ENCODE results near the gene FGGY.
"Not testable (repeated sequence)": the region's sequence is repeated elsewhere in the genome, so short reads cannot be mapped to it uniquely, and the experiment has no call there.

The FGGY gene

DNA sequence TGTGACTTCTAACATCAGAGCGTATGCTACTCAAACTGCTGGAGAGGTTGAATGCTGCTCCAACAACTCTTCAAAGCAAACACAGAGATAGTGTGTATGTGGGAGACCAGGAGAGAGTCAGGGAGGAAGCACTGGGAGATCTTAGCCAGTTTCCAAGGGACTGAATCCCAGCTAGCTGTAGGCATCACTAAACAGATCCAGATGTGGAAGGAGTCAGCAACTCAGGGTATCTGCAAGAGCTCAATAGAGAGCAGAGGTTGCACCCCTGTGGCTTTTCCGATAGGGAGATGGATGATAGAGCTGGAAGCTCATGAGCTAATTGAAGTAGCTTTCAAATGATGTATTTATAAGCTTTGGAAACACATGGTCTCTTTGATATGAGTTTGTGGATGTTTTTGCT, 349.0 kb downstream of the FGGY start:
- Mint-ChIP-seq H3K27me3 (no peaks in the 10 kb centered on the region), H3K4me3 (no peak overlapping the region), H3K4me1 (ENCODE audit: low read depth) (no peaks in the 10 kb centered on the region), H3K36me3 (peaks cover 2% of the 10 kb centered on the region), H3K9me3 (ENCODE audit: low read depth) (peaks cover 8% of the 10 kb centered on the region), H3K27ac (no peak overlapping the region)

DNA sequence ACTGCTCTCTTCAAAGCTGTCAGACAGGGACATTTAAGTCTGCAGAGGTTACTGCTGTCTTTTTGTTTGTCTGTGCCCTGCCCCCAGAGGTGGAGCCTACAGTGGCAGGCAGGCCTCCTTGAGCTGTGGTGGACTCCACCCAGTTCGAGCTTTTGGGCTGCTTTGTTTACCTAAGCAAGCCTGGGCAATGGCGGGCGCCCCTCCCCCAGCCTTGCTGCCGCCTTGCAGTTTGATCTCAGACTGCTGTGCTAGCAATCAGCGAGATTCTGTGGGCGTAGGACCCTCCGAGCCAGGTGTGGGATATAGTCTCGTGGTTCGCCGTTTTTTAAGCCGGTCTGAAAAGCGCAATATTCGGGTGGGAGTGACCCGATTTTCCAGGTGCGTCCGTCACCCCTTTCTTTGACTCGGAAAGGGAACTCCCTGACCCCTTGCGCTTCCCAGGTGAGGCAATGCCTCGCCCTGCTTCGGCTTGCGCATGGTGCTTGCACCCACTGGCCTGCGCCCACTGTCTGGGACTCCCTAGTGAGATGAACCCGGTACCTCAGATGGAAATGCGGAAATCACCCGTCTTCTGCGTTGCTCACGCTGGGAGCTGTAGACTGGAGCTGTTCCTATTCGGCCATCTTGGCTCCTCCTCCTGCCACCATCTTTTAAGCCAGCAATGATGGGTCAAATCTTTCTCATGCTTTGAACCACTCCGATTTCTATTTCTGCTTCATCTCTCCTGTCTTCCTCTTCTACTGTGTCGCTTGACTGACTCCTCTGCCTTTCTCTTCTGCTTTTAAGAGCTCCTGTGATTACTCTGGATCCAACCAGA, 356.5 kb downstream of the FGGY start:
- H3K27me3 Mint-ChIP-seq; H3K9me3 Mint-ChIP-seq (ENCODE audit: low read depth); H3K4me3 Mint-ChIP-seq; H3K36me3 Mint-ChIP-seq; H3K4me1 Mint-ChIP-seq (ENCODE audit: low read depth); H3K27ac Mint-ChIP-seq: not testable (repeated sequence)

DNA sequence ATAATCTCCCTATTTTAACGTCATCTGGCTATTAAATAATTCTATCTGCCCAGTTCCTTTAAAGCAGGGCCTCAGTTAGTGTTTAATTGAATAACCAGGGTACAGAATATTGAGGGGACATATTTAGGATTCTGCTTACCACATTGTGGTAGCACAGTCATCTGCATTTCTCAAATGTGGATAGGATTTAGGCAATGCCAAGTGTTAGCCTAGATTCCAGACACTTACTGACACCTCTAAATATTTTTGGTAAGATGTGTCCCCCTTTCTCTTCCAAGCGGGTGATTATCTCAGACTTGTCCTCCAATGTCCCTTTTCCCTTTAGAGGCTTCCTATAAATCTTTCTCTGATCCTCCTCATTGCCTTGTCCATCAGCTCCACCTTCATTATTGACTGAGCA, 357.1 kb downstream of the FGGY start:
- H3K9me3 Mint-ChIP-seq (ENCODE audit: low read depth), result no peaks in the 10 kb centered on the region
- no peak overlapping the region for H3K27ac Mint-ChIP-seq
- H3K27me3 Mint-ChIP-seq, result no peaks in the 10 kb centered on the region
- no peaks in the 10 kb centered on the region for H3K4me1 Mint-ChIP-seq (ENCODE audit: low read depth)
- no peak overlapping the region for H3K4me3 Mint-ChIP-seq
- H3K36me3 Mint-ChIP-seq, result peaks cover 3% of the 10 kb centered on the region

DNA sequence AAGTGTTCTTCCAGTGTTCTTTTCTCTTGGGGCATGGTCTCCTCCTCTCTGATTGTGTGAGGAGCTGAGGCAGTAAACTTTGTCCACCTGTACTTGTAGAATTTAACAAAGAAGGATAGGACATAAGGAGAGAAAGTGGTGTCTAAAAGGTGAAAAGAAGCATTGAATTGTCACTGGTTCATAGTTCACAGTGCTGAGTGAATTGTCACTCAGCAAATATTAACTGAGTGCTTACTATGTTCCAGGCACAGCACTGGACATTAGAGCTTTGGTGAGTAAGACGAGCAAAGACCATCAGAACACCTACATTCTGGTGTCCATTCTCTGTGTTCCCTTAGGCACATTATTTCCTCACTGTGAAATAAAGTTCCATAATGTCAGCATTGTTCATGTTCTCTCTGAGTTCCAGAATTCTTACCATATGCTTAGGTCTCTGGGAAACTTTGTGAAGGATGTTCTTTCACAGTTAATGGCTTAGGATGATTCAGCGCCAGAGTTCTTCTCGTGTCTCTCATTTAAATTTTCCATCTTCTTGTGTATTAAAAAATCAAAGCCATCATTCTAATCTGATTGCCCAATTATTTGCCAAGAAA, 361.1 kb downstream of the FGGY start:
- Mint-ChIP-seq H3K36me3 (peaks cover 3% of the 10 kb centered on the region), H3K9me3 (ENCODE audit: low read depth) (no peaks in the 10 kb centered on the region), H3K4me1 (ENCODE audit: low read depth) (no peaks in the 10 kb centered on the region), H3K4me3 (no peak overlapping the region), H3K27ac (no peak overlapping the region), H3K27me3 (no peaks in the 10 kb centered on the region)

DNA sequence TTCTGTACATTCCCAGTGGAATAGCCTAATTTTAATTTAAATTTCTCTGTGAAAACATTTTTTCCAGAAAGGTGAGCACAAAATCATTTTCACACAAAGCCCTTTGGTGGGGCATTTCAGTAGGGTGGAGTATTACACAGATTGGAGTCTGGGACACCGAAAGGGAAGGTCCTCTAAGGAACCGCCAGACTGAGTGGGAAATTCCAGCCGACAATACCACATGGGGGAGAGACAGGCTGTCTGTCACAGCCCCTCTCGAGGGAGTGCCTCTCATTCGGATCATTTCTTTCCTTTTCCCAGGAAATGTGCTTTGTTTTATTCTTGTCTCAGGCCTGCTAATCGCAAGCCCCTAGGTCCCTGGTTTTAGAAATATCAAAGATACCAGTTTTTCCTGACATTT, 367.3 kb downstream of the FGGY start:
- H3K9me3 Mint-ChIP-seq (ENCODE audit: low read depth), result no peaks in the 10 kb centered on the region
- peaks cover 10% of the 10 kb centered on the region for H3K36me3 Mint-ChIP-seq
- H3K4me1 Mint-ChIP-seq (ENCODE audit: low read depth), result no peaks in the 10 kb centered on the region
- no peak overlapping the region for H3K4me3 Mint-ChIP-seq
- H3K27ac Mint-ChIP-seq, result no peak overlapping the region
- H3K27me3 Mint-ChIP-seq, result no peaks in the 10 kb centered on the region

DNA sequence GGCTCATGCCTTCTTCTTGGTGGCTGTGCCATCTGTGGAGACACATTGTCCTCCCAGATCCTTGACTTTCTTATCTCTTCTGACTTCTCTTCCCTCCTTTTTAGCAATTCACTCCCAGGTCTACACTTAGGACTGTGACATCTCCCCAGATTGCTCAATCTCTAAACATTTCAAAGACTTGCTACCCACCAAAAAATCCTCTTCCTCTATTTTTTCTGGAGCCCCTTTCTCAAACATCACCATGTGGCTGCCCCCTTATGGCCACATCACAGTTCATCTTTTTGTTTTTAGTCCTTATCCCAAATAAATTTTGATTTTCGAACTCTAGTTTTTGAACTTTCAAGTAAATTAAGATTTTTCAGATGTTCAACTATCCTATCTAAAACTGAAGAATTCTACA, 369.2 kb downstream of the FGGY start:
- H3K27me3 Mint-ChIP-seq, result no peaks in the 10 kb centered on the region
- no peaks in the 10 kb centered on the region for H3K4me1 Mint-ChIP-seq (ENCODE audit: low read depth)
- no peak overlapping the region for H3K4me3 Mint-ChIP-seq
- H3K27ac Mint-ChIP-seq, result no peak overlapping the region
- H3K36me3 Mint-ChIP-seq, result peaks cover 11% of the 10 kb centered on the region
- no peaks in the 10 kb centered on the region for H3K9me3 Mint-ChIP-seq (ENCODE audit: low read depth)

DNA sequence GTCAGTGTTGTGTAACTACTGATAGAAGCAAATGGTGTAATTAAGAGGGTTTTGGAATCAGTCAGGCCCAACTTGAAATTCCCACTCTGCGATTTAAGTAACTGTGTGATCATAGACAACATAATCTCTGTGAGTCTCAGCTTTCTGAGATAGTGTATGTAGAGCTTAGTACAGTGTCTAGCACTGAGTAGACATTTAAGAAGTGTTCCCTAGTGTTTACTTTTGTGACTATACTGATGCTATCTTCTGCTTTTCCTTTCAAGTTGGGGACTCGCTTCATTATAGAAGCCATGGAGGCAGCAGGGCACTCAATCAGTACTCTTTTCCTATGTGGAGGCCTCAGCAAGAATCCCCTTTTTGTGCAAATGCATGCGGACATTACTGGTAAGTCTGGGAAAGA, 370.1 kb downstream of the FGGY start:
- Mint-ChIP-seq H3K4me3 (no peak overlapping the region), H3K9me3 (ENCODE audit: low read depth) (no peaks in the 10 kb centered on the region), H3K27ac (no peak overlapping the region), H3K36me3 (peaks cover 11% of the 10 kb centered on the region), H3K4me1 (ENCODE audit: low read depth) (no peaks in the 10 kb centered on the region), H3K27me3 (no peaks in the 10 kb centered on the region)

DNA sequence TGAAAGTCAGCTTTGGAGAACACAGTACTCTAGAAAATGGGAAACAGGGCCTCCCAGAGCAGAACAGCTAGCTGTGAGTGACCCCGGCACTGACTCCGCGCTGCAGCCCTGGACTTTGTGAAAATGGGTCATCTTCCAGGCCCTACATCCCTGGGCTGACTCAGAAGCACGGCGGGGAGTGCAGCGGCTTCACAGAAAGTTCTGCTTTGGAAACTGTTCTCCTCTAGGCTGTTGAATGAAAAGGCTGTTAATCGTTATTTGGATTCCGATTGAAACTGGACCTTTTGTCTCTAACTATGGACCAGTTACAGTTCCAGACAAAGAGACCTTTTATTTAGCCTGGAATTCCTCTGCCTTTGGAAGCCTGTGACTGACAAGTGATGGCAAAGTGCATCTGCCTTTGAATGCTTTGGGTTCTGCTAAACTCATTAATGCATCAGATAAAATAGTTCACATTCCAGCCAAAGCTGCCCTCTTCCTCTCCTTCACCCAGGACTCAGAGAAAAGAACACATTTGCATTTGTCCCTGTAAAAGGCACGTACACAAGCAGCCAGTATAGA, 372.9 kb downstream of the FGGY start:
- H3K9me3 Mint-ChIP-seq (ENCODE audit: low read depth), result no peaks in the 10 kb centered on the region
- no peaks in the 10 kb centered on the region for H3K4me1 Mint-ChIP-seq (ENCODE audit: low read depth)
- H3K27ac Mint-ChIP-seq, result no peak overlapping the region
- no peaks in the 10 kb centered on the region for H3K27me3 Mint-ChIP-seq
- peaks cover 11% of the 10 kb centered on the region for H3K36me3 Mint-ChIP-seq
- no peak overlapping the region for H3K4me3 Mint-ChIP-seq

DNA sequence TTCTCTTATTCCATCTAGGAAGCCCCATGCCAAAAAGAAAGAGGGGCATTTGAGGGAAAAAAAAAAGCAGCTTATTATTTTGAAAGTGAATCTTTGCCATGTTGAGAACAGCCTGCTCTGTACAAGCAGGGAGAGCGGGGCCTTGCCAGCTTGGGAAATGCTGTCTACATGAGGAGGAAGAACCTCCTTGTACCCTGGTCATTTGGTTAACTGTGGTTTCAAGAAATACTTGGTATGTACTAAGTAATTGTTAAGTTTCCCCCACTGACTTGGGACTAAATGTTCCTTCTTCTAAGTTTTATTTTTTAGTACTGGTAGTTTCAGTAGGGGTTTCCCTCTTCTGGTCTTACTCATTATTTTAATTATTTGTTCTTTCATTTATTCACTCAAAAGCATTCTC, 373.8 kb downstream of the FGGY start:
- peaks cover 14% of the 10 kb centered on the region for H3K36me3 Mint-ChIP-seq
- no peaks in the 10 kb centered on the region for H3K27me3 Mint-ChIP-seq
- H3K4me1 Mint-ChIP-seq (ENCODE audit: low read depth), result no peaks in the 10 kb centered on the region
- no peaks in the 10 kb centered on the region for H3K9me3 Mint-ChIP-seq (ENCODE audit: low read depth)
- H3K27ac Mint-ChIP-seq, result no peak overlapping the region
- no peak overlapping the region for H3K4me3 Mint-ChIP-seq

DNA sequence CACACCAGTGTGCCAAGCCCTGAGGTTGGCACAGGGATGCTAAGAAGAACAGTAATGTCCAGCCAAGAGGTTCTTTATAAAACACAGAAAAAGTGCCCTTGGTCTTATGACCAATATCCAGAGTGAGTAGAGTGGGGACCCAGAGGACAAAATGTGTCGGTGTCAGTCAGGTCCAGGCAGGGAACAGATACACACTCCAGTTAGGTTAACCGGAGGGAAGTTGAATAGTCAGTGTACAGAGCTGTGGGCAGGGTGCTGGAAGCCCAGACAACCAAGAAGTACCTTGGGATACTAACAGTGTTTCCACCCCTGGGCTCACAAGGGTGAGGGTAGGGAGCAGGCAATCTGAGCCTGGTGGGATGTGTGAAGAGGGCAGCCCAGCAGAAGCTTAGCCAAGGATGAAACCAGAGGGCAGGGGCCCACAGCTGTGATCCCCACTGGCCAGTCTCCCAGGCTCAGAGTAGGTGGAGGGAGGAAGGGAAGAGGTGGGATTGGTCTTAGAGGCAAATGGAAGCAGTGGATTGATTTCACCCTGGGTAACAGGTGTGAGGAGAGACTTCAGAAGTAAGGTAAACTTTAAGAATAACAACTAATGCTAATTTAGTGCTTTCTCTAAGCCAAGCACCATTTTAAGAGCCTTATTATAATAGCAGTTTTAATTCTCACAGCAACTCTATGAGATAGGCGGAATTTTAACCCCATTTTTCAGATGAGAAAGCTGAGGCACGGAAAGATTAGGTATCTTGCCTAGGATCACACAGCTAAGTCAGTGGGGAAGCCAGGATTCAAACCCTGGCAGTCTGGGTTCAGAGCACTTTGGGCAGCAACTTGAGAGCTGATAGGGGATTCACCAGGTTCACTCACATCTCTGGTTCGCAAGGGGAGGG, 374.4 kb downstream of the FGGY start:
- Mint-ChIP-seq H3K9me3 (ENCODE audit: low read depth) (no peaks in the 10 kb centered on the region), H3K36me3 (peaks cover 12% of the 10 kb centered on the region), H3K4me1 (ENCODE audit: low read depth) (no peaks in the 10 kb centered on the region), H3K4me3 (no peak overlapping the region), H3K27ac (no peak overlapping the region), H3K27me3 (no peaks in the 10 kb centered on the region)

DNA sequence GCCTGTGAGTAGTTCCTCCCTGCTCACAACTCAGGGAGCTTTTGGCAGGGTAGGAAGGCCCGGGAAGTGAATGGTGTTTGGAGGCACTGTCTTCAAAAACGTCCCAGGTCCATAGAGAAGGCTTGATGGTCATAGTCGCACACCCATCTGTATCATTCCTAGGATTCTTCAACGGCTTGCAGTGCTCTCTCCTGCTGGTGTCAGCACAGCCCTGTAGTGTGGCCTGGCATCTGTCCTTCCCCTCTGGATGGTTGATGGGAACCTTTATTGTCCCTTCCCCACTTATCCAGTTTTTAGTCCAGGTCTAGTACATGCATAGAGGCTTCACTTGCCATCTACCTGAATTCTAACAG, 375.0 kb downstream of the FGGY start:
- peaks cover 12% of the 10 kb centered on the region for H3K36me3 Mint-ChIP-seq

DNA sequence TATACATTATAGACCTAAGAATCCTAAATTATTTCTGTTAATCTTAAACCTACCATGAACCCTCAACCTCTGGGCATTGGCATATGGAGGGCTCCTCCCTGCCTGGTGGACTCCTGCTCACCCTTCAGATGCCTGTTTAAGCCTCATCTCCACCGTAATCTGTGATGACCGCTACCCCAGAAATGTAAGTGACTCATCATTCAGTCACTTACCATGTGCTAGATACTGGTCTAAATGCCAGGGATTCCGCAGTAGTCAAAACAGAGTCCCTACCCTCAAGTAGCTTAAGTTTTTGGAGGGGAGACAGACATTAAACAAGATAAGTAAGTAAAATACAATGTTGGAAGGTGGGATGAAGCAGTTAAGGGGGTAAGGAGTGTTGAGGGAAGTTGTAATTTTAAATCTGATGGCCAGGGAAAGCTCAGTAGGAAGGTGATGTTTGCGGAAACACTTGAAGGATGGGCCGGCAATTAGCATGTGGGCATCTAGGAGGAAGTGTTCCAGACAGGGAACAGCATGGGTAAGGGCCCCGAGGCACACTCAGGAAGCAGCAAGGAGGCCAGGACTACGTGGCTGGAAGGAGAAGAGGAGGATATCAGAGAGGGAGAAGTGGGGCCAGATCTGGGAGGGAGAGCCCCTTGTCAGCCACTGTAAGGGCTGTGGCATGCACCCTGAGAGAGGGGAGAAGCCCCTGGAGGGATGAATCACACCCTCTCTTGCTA, 376.1 kb downstream of the FGGY start:
- Mint-ChIP-seq H3K4me1 (ENCODE audit: low read depth) (no peaks in the 10 kb centered on the region), H3K4me3 (no peak overlapping the region), H3K27ac (no peak overlapping the region), H3K36me3 (peaks cover 8% of the 10 kb centered on the region), H3K27me3 (no peaks in the 10 kb centered on the region), H3K9me3 (ENCODE audit: low read depth) (no peaks in the 10 kb centered on the region)

More for the DNA sequence above, 375.0 kb downstream of the FGGY start:
- Mint-ChIP-seq H3K4me1 (ENCODE audit: low read depth) (no peaks in the 10 kb centered on the region), H3K27ac (no peak overlapping the region), H3K27me3 (no peaks in the 10 kb centered on the region), H3K9me3 (ENCODE audit: low read depth) (no peaks in the 10 kb centered on the region), H3K4me3 (no peak overlapping the region)

DNA sequence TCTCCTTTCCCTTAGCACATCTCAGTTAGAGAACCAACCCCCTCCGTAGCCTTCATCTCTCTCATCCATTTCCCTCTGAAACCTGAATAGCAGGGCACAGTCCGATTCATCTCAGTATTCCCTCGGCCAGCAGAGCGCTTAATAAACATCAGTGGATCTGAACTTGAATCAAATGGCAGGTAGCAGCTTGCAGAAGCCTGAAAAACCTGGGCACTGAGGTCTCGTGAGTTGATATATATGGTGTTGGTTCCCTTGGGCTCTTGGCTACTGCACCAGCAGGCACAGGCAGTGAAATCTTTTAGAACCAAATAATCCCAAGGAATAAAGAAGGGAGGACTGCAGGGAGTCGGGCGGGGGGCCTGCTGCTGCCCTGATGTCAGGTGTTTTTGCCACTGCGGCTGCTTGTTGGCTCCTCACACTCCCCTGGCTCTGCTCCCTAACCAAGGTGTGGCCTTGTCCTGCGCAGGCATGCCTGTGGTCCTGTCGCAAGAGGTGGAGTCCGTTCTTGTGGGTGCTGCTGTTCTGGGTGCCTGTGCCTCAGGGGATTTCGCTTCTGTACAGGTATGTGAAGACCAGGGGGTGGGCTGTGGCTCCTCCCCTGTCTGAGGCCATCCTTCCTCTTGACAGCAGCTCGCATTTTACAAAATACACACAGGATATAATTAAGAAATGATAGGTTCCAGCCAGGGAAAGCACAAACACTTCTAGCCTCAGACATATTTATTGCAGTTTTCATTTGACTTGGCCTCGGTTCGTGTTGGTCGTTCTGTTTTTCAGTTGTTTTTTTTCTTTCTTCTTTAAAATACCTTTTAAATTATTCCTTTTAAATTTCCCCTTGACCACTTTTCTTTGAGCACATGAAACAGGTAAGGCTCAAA, 376.9 kb downstream of the FGGY start:
- no peak overlapping the region for H3K4me3 Mint-ChIP-seq
- H3K4me1 Mint-ChIP-seq (ENCODE audit: low read depth), result no peaks in the 10 kb centered on the region
- no peaks in the 10 kb centered on the region for H3K9me3 Mint-ChIP-seq (ENCODE audit: low read depth)
- H3K36me3 Mint-ChIP-seq, result peaks cover 6% of the 10 kb centered on the region
- no peak overlapping the region for H3K27ac Mint-ChIP-seq
- H3K27me3 Mint-ChIP-seq, result no peaks in the 10 kb centered on the region

DNA sequence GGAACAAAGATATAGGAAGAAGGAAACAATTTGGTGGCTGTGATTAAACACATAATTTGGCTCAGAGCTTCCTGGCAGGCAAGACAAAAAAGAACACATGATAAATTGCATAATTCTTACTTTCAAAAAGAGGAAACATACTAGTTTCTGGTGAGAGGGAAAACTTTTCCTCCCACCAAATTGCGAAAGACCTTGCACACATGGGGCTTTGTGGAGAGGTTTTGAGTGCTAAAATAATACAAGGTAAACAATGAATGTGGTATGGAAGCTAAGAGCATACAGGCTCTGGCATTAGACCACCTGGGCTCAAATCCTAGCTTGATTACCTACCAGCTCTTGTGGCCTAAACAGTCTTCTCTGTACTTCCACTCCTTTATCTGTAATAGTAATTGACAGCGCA, 377.7 kb downstream of the FGGY start:
- H3K27me3 Mint-ChIP-seq, result no peaks in the 10 kb centered on the region
- no peaks in the 10 kb centered on the region for H3K9me3 Mint-ChIP-seq (ENCODE audit: low read depth)
- H3K4me3 Mint-ChIP-seq, result no peak overlapping the region
- no peak overlapping the region for H3K27ac Mint-ChIP-seq
- H3K36me3 Mint-ChIP-seq, result peaks cover 6% of the 10 kb centered on the region
- H3K4me1 Mint-ChIP-seq (ENCODE audit: low read depth), result no peaks in the 10 kb centered on the region

Measured in activated naive CD8-positive, alpha-beta T cell (primary cell).